Naive thymus-derived CD4-positive, alpha-beta T cell (primary cell): Measurements from ENCODE around the gene SPAG17. TPM values are rescaled to one million over a fixed set of nuclear protein-coding genes. Genes with fewer than 3 reads are reported as not detected.

Source experiments
- ATAC-seq: fragments of 150-1000 bp; cut with Tn5 transposase; 2 replicates; pipeline ENCODE4 v1.10.0; 2021; ENCODE audit warnings: mild to moderate bottlenecking, moderate library complexity
- CTCF ChIA-PET: fragments of 350-600 bp; sonication (Branson Sonifier 250); formaldehyde crosslinking; loops from one replicate; lab custom pipeline; 2021; ENCODE audit warnings: antibody characterized with exemption; lab: Charles Lee
- POLR2A ChIA-PET: fragments of 350-600 bp; sonication (Branson Sonifier 250); formaldehyde crosslinking; loops from one replicate; lab custom pipeline; 2021; ENCODE audit warnings: antibody characterized with exemption, inconsistent platforms; lab: Charles Lee
- DNase-seq, 9 donors: peaks; one replicate each; pipeline versions ENCODE4 v3.0.0 to v3.0.0-alpha.2; 2020 to 2022; ENCODE audit warnings: mixed read lengths in 1 of 9
- H3K27ac ChIP-seq: one replicate; pipeline ENCODE4 v1.7.0; 2013; ENCODE audit warnings: mild to moderate bottlenecking, low read depth, low read length, moderate library complexity
- H3K27me3 ChIP-seq, 2 donors: one replicate each; pipeline ENCODE4 v1.7.0; 2013; ENCODE audit warnings: low read length in 2 of 2, mild to moderate bottlenecking in 2 of 2, moderate library complexity in 2 of 2; ENCODE audit not compliant: control insufficient read depth in 2 of 2, insufficient read depth in 2 of 2
- H3K36me3 ChIP-seq, 3 experiments: 1 replicate in 2 of 3; 2 replicates in 1 of 3; pipeline ENCODE4 v1.7.0; 2013; ENCODE audit warnings: low read length in 3 of 3, mild to moderate bottlenecking in 3 of 3, moderate library complexity in 1 of 3; ENCODE audit not compliant: insufficient read depth in 3 of 3, control insufficient read depth in 2 of 3
- H3K4me1 ChIP-seq, 2 donors: one replicate each; pipeline ENCODE4 v1.7.0; 2013; ENCODE audit warnings: low read length in 2 of 2, mild to moderate bottlenecking in 2 of 2, moderate library complexity in 1 of 2; ENCODE audit not compliant: control insufficient read depth in 2 of 2, insufficient read depth in 2 of 2
- H3K4me3 ChIP-seq: 2 replicates; pipeline ENCODE4 v1.7.0; 2013; ENCODE audit warnings: mild to moderate bottlenecking, low read length
- H3K9me3 ChIP-seq, 3 experiments: 1 replicate in 2 of 3; 2 replicates in 1 of 3; pipeline ENCODE4 v1.7.0; 2013; ENCODE audit warnings: low read length in 3 of 3; ENCODE audit not compliant: control insufficient read depth in 2 of 3
- H3K27ac Mint-ChIP-seq, 9 donors: one replicate each; pipeline ENCODE4 v1.8.0; 2020 to 2022; ENCODE audit warnings: mixed read lengths in 9 of 9, mild to moderate bottlenecking in 8 of 9, moderate library complexity in 5 of 9, inconsistent platforms in 2 of 9
- H3K27me3 Mint-ChIP-seq, 5 donors: one replicate each; pipeline ENCODE4 v1.8.0; 2021 to 2022; ENCODE audit warnings: mixed read lengths in 5 of 5, mild to moderate bottlenecking in 1 of 5
- H3K36me3 Mint-ChIP-seq, 5 donors: one replicate each; pipeline ENCODE4 v1.8.0; 2020 to 2022; ENCODE audit warnings: mixed read lengths in 5 of 5, mild to moderate bottlenecking in 3 of 5, inconsistent platforms in 1 of 5
- H3K4me1 Mint-ChIP-seq, 7 donors: one replicate each; pipeline ENCODE4 v1.8.0; 2020 to 2022; ENCODE audit warnings: mixed read lengths in 7 of 7, mild to moderate bottlenecking in 3 of 7, inconsistent platforms in 1 of 7
- H3K4me3 Mint-ChIP-seq, 10 donors: one replicate each; pipeline ENCODE4 v1.8.0; 2020 to 2022; ENCODE audit warnings: mild to moderate bottlenecking in 10 of 10, mixed read lengths in 10 of 10, moderate library complexity in 6 of 10, inconsistent platforms in 2 of 10
- H3K9me3 Mint-ChIP-seq, 11 donors: one replicate each; pipeline ENCODE4 v1.8.0; 2020 to 2022; ENCODE audit warnings: mixed read lengths in 11 of 11, mild to moderate bottlenecking in 4 of 11, inconsistent platforms in 1 of 11, moderate library complexity in 1 of 11
- intact Hi-C, 2 donors: fragments of 100-400 bp; cut with micrococcal nuclease; formaldehyde crosslinking; loops; one replicate each; pipeline ENCODE4 v1.15.1; 2023
- polyA plus RNA-seq, 2 donors: library from polyadenylated mRNA; unstranded; fragments of 300-500 nt; fragmentation: Illumina TruSeq; gene quantifications; one replicate each; pipeline ENCODE4 v1.2.3, GENCODE V29; 2021
- total RNA-seq, 6 experiments: library from RNA in 5 of 6; stranded (reverse) in 5 of 6; gene quantifications; 1 replicate in 5 of 6; 2 replicates in 1 of 6; pipeline ENCODE4 v1.2.3 and lab custom pipeline; 2021 to 2026

Gene SPAG17
- total and polyA plus RNA-seq, 7 experiments from 2014 or later = not detected

DNA sequence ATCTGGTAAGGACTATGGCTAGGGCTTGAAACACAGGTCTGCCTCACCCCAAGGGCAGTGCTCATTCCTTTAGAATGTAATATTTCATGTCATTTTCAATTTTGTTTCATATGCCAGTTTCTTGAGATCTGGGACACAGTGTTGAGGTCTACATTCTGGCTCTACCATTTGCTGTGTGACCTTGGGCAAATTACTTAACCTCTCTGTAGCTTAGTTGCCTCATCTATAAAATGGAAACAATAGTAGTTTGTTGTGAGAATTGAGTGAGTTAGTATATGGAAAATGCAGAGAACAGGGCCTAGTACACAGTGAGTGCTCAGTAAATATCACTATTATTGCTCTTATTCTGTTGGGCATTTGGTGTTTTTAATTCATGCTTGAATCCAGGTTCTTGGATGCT is 171.1 kb downstream of the SPAG17 start:
- Mint-ChIP-seq H3K4me1 (no peaks in the 10 kb centered on the region), H3K27me3 (peaks cover 3 to 43% (median 16%) of the 10 kb centered on the region in 5 donors), H3K36me3 (no peaks in the 10 kb centered on the region), H3K4me3 (no peak overlapping the region), H3K27ac (no peak overlapping the region), H3K9me3 (no peaks in the 10 kb centered on the region)
- H3K36me3 ChIP-seq = no peaks in the 10 kb centered on the region
- no peaks in the 10 kb centered on the region for H3K4me1 ChIP-seq
- no peak for ATAC-seq
- H3K9me3 ChIP-seq = no peaks in the 10 kb centered on the region
- no peaks in the 10 kb centered on the region for H3K27me3 ChIP-seq
- H3K27ac ChIP-seq = no peak overlapping the region
- no peak for DNase-seq
- ChIA-PET CTCF (no interaction called here), POLR2A (no interaction called here)
- no peak overlapping the region for H3K4me3 ChIP-seq
- intact Hi-C loops = no loop called here

DNA sequence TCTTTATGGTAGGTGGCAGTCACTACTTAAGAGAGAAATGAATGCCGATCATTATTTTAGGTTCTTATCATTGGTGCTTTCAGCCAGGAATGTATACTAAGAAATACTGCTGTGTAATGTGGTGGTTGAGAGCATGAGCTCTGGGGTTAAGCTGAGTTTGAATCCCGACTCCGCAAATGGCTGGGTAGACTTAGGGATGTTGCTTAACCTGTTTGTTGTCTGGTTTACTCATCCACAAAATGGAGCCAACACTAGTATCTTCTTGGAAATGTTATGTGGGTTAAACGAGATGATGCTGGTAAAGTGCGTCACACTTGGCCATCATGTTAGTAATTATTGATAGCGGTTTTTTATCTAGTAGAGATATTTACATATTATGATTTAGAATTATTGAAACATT is 171.7 kb downstream of the SPAG17 start:
- no peaks in the 10 kb centered on the region for H3K4me1 Mint-ChIP-seq
- H3K4me1 ChIP-seq = no peaks in the 10 kb centered on the region
- CTCF ChIA-PET = no interaction called here
- H3K4me3 Mint-ChIP-seq = no peak overlapping the region
- no peaks in the 10 kb centered on the region for H3K36me3 Mint-ChIP-seq
- intact Hi-C loops = no loop called here
- H3K27me3 Mint-ChIP-seq = peaks cover 3 to 48% (median 16%) of the 10 kb centered on the region in 5 donors
- H3K27ac ChIP-seq = no peak overlapping the region
- H3K9me3 ChIP-seq = no peaks in the 10 kb centered on the region
- DNase-seq (no peak), ATAC-seq (no peak)
- no peak overlapping the region for H3K4me3 ChIP-seq
- no peaks in the 10 kb centered on the region for H3K27me3 ChIP-seq
- POLR2A ChIA-PET = no interaction called here
- no peaks in the 10 kb centered on the region for H3K9me3 Mint-ChIP-seq
- no peaks in the 10 kb centered on the region for H3K36me3 ChIP-seq
- H3K27ac Mint-ChIP-seq = no peak overlapping the region

DNA sequence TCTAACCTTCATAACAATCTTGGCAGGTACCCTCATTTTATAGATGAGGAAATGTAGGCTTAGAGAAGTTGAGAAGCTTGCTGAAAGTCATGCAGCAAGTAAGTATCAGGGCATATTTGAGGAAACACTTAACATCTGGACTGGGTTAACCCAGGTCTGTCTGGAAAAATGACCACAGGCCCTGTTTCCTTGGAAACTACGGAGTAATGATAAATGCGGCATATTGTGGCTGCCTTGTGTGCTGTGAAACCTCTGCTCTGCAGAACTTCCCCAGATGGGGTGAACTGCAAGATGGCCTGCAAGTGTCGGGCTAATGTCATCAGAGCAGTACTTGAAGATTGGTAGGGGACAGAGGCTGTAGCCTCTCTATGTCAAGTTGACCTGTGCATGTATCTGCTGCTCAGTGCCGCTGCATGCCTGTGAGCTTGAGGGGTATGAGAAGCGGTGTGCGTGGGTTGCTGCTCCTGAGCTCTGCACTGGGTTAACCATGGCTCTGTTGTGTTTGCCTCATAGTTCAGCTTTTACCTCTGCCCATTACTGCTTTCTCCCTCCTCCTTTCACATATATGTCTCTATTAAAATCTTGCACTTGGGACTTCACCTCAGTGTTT is 172.4 kb downstream of the SPAG17 start:
- ATAC-seq (no peak), DNase-seq (no peak)
- H3K27ac Mint-ChIP-seq = no peak overlapping the region
- H3K36me3 ChIP-seq = no peaks in the 10 kb centered on the region
- no peak overlapping the region for H3K4me3 Mint-ChIP-seq
- H3K27ac ChIP-seq = no peak overlapping the region
- intact Hi-C loops = no loop called here
- H3K27me3 Mint-ChIP-seq = peaks cover 3 to 48% (median 17%) of the 10 kb centered on the region in 5 donors
- H3K4me1 Mint-ChIP-seq = no peaks in the 10 kb centered on the region
- CTCF ChIA-PET = no interaction called here
- H3K4me3 ChIP-seq = no peak overlapping the region
- no peaks in the 10 kb centered on the region for H3K9me3 Mint-ChIP-seq
- H3K4me1 ChIP-seq = no peaks in the 10 kb centered on the region
- POLR2A ChIA-PET = no interaction called here
- H3K9me3 ChIP-seq = no peaks in the 10 kb centered on the region
- H3K36me3 Mint-ChIP-seq = no peaks in the 10 kb centered on the region
- no peaks in the 10 kb centered on the region for H3K27me3 ChIP-seq

DNA sequence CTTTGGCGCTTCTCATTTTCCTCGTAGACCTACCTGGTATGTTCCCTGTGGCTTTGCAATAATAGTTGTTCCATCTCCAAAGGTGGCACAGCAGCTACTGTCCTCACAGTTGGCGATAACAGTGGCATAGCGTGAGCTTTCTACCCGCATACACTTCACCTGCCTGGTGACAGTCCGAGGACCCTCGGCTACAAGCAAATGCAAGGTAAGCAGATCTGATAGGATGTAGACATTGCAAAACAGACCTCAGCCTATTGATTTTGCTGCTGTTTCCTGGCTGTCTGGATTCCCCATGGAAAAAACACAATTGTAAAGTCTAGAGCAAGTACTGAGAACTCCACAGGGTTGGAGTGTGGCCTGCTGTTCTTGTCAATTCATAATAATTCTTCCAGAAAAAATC is 177.0 kb downstream of the SPAG17 start:
- H3K4me1 ChIP-seq = no peaks in the 10 kb centered on the region
- no peaks in the 10 kb centered on the region for H3K36me3 ChIP-seq
- Mint-ChIP-seq H3K4me3 (no peak overlapping the region), H3K36me3 (peaks cover 0 to 4% (median 0%) of the 10 kb centered on the region in 5 donors), H3K4me1 (no peaks in the 10 kb centered on the region), H3K27me3 (peaks cover 0 to 42% (median 31%) of the 10 kb centered on the region in 5 donors), H3K9me3 (peaks cover 0 to 14% (median 5%) of the 10 kb centered on the region in 11 donors), H3K27ac (no peak overlapping the region)
- CTCF ChIA-PET = no interaction called here
- ATAC-seq (no peak), DNase-seq (no peak)
- POLR2A ChIA-PET = no interaction called here
- no peak overlapping the region for H3K4me3 ChIP-seq
- intact Hi-C loops = no loop called here
- H3K27me3 ChIP-seq = no peaks in the 10 kb centered on the region
- H3K9me3 ChIP-seq = no peaks in the 10 kb centered on the region
- H3K27ac ChIP-seq = no peak overlapping the region

DNA sequence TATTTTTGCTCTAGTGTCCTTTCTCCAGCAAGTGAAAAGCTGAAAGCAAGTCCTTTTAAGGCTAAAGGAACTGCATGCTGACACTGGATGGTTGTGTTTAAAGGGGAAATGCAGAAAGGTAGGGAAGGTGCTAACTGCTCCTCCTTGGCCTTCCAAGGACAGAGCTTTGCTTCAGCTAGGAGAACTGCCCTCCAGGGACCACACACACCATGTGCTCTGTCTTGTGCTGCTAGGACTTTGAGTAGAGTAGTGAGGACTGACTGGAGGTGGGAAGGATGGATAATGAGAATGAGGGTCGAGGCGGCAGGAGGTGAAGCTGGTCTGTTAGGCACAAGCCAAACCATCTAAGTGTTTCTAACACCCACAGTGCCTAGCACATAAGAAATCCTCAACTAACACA is 177.6 kb downstream of the SPAG17 start:
- Mint-ChIP-seq H3K9me3 (peaks cover 2 to 14% (median 8%) of the 10 kb centered on the region in 11 donors), H3K27me3 (peaks cover 0 to 45% (median 36%) of the 10 kb centered on the region in 5 donors), H3K4me1 (no peaks in the 10 kb centered on the region), H3K27ac (no peak overlapping the region), H3K4me3 (no peak overlapping the region), H3K36me3 (peaks cover 0 to 4% (median 3%) of the 10 kb centered on the region in 5 donors)
- no peaks in the 10 kb centered on the region for H3K36me3 ChIP-seq
- no peaks in the 10 kb centered on the region for H3K4me1 ChIP-seq
- ChIA-PET POLR2A (no interaction called here), CTCF (no interaction called here)
- no peaks in the 10 kb centered on the region for H3K27me3 ChIP-seq
- DNase-seq (no peak), ATAC-seq (no peak)
- no peak overlapping the region for H3K27ac ChIP-seq
- intact Hi-C loops = no loop called here
- H3K4me3 ChIP-seq = no peak overlapping the region
- H3K9me3 ChIP-seq = no peaks in the 10 kb centered on the region

DNA sequence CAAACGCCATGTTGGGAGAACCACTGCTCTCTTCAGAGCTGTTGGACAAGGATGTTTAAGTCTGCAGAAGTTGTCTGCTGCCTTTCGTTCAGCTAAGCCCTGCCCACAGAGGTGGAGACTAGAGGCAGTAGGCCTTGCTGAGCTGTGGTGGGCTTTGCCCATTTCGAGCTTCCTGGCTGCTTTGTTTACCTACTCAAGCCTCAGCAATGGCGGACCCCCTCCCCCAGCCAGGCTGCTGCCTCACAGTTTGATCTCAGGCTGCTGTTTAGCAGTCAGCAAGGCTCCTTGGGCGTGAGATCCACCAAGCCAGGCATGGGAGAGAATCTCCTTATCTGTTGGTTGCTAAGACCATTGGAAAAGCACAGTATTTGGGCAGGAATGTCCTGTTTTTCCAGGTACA is 180.7 kb downstream of the SPAG17 start:
- Histone ChIP-seq H3K4me1 (no peaks in the 10 kb centered on the region), H3K9me3 (no peaks in the 10 kb centered on the region), H3K27me3 (no peaks in the 10 kb centered on the region), H3K36me3 (no peaks in the 10 kb centered on the region), H3K27ac (no peak overlapping the region), H3K4me3 (no peak overlapping the region)
- POLR2A ChIA-PET = no interaction called here
- intact Hi-C loops = no loop called here
- H3K4me3 Mint-ChIP-seq = no peak overlapping the region
- no peak overlapping the region for H3K27ac Mint-ChIP-seq
- no peak for DNase-seq
- H3K36me3 Mint-ChIP-seq = peaks cover 0 to 4% (median 3%) of the 10 kb centered on the region in 5 donors
- no peaks in the 10 kb centered on the region for H3K4me1 Mint-ChIP-seq
- peaks cover 5 to 30% (median 13%) of the 10 kb centered on the region in 11 donors for H3K9me3 Mint-ChIP-seq
- CTCF ChIA-PET = no interaction called here
- ATAC-seq = no peak
- H3K27me3 Mint-ChIP-seq = peaks cover 0 to 46% (median 33%) of the 10 kb centered on the region in 5 donors

DNA sequence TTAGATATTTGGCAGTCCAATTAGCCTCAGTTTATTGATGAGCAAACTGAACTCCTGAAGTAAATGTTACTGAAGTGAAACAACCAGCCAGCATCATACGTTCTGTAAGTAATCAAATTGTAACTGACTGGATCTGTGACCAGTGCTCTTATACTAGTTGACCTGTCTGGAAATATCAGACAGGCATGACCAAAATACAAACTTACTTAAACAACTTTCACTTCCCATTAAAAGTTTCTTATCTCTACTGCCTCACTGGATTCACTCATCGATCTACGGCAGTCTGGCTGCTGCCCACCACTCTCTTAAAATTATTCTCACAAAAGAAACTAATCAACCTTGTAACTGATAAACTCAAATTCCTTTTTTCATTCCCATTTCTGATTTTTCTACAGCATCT is 199.1 kb downstream of the SPAG17 start:
- H3K36me3 ChIP-seq = no peaks in the 10 kb centered on the region
- ATAC-seq = no peak
- no peak for DNase-seq
- H3K4me3 ChIP-seq = no peak overlapping the region
- ChIA-PET CTCF (no interaction called here), POLR2A (no interaction called here)
- peaks cover 3 to 47% (median 20%) of the 10 kb centered on the region in 5 donors for H3K27me3 Mint-ChIP-seq
- no peaks in the 10 kb centered on the region for H3K4me1 ChIP-seq
- H3K27me3 ChIP-seq = no peaks in the 10 kb centered on the region
- intact Hi-C loops = no loop called here
- no peak overlapping the region for H3K27ac ChIP-seq
- H3K4me1 Mint-ChIP-seq = no peaks in the 10 kb centered on the region
- no peak overlapping the region for H3K4me3 Mint-ChIP-seq
- no peak overlapping the region for H3K27ac Mint-ChIP-seq
- H3K36me3 Mint-ChIP-seq = no peaks in the 10 kb centered on the region
- H3K9me3 Mint-ChIP-seq = peaks cover 0 to 10% (median 0%) of the 10 kb centered on the region in 11 donors
- H3K9me3 ChIP-seq = no peaks in the 10 kb centered on the region
